H9 (cell line): ENCODE measurements around the gene COMP. TPM values are rescaled to one million over a fixed set of nuclear protein-coding genes. Genes with fewer than 3 reads are reported as not detected.

Experiments
- DNase-seq: peaks from one replicate; pipeline ENCODE4 v3.0.0-alpha.2; 2017
- H2AFZ ChIP-seq: one replicate; pipeline ENCODE4 v1.6.1; 2013; ENCODE audit warnings: mild to moderate bottlenecking, low read length, control low read depth, moderate library complexity
- H2AK5ac ChIP-seq: 2 replicates; pipeline ENCODE4 v1.6.1; 2013; ENCODE audit warnings: low read length, control low read depth, mixed read lengths; ENCODE audit not compliant: insufficient read length
- H2BK120ac ChIP-seq: one replicate; pipeline ENCODE4 v1.6.1; 2013; ENCODE audit warnings: low read depth, mild to moderate bottlenecking, low read length, control low read depth, inconsistent platforms; ENCODE audit not compliant: poor library complexity, severe bottlenecking
- H2BK12ac ChIP-seq: 2 replicates; pipeline ENCODE4 v1.6.1; 2013; ENCODE audit warnings: low read length, control low read depth, mixed read lengths, low read depth; ENCODE audit not compliant: insufficient read length
- H2BK15ac ChIP-seq: 2 replicates; pipeline ENCODE4 v1.6.1; 2013; ENCODE audit warnings: low read depth, low read length, control low read depth
- H2BK20ac ChIP-seq: one replicate; pipeline ENCODE4 v1.6.1; 2013; ENCODE audit warnings: low read depth, mild to moderate bottlenecking, low read length, control low read depth, inconsistent platforms; ENCODE audit not compliant: poor library complexity, severe bottlenecking
- H2BK5ac ChIP-seq: 2 replicates; pipeline ENCODE4 v1.6.1; 2013; ENCODE audit warnings: low read length, control low read depth, mixed read lengths; ENCODE audit not compliant: insufficient read length
- H3K14ac ChIP-seq: 2 replicates; pipeline ENCODE4 v1.6.1; 2013; ENCODE audit warnings: low read length, control low read depth; ENCODE audit not compliant: insufficient read depth
- H3K18ac ChIP-seq: 2 replicates; pipeline ENCODE4 v1.6.1; 2013; ENCODE audit warnings: low read depth, mild to moderate bottlenecking, mixed read lengths, low read length, control low read depth; ENCODE audit not compliant: insufficient read length
- H3K23ac ChIP-seq: 2 replicates; pipeline ENCODE4 v1.6.1; 2013; ENCODE audit warnings: low read length, control low read depth, mixed read lengths, low read depth; ENCODE audit not compliant: insufficient read length
- H3K23me2 ChIP-seq: 2 replicates; pipeline ENCODE4 v1.6.1; 2013; ENCODE audit warnings: low read depth, mild to moderate bottlenecking, mixed read lengths, low read length, control low read depth; ENCODE audit not compliant: insufficient read length, poor library complexity, severe bottlenecking
- H3K27ac ChIP-seq: 2 replicates; pipeline ENCODE4 v1.5.1; 2013; ENCODE audit warnings: low read length, control low read depth, mixed read lengths, low read depth; ENCODE audit not compliant: insufficient read length
- H3K27me3 ChIP-seq: 2 replicates; pipeline ENCODE4 v1.6.1; 2013; ENCODE audit warnings: low read length, control low read depth, inconsistent platforms; ENCODE audit not compliant: insufficient read depth
- H3K4ac ChIP-seq: 2 replicates; pipeline ENCODE4 v1.6.1; 2013; ENCODE audit warnings: low read depth, mild to moderate bottlenecking, control low read depth, inconsistent platforms, low read length, moderate library complexity
- H3K4me1 ChIP-seq: 2 replicates; pipeline ENCODE4 v1.6.1; 2013; ENCODE audit warnings: low read length, control low read depth, inconsistent platforms; ENCODE audit not compliant: insufficient read depth
- H3K4me2 ChIP-seq: 2 replicates; pipeline ENCODE4 v1.6.1; 2013; ENCODE audit warnings: low read length, control low read depth, mixed read lengths; ENCODE audit not compliant: insufficient read length, insufficient read depth
- H3K56ac ChIP-seq: 2 replicates; pipeline ENCODE4 v1.6.1; 2013; ENCODE audit warnings: low read depth, mild to moderate bottlenecking, mixed read lengths, low read length, control low read depth; ENCODE audit not compliant: insufficient read length
- H3K79me1 ChIP-seq: 2 replicates; pipeline ENCODE4 v1.6.1; 2013; ENCODE audit warnings: low read depth, mild to moderate bottlenecking, moderate library complexity, low read length, control low read depth, inconsistent platforms; ENCODE audit not compliant: insufficient read depth, poor library complexity, severe bottlenecking
- H3K79me2 ChIP-seq: 2 replicates; pipeline ENCODE4 v1.6.1; 2013; ENCODE audit warnings: low read length, control low read depth, inconsistent platforms; ENCODE audit not compliant: insufficient read depth
- H3K9ac ChIP-seq: 2 replicates; pipeline ENCODE4 v1.6.1; 2013; ENCODE audit warnings: low read length, control low read depth, mixed read lengths; ENCODE audit not compliant: insufficient read length; ENCODE audit errors: extremely low read depth
- H3K9me3 ChIP-seq: one replicate; pipeline ENCODE4 v1.6.1; 2013; ENCODE audit warnings: low read depth, low read length, inconsistent platforms; ENCODE audit not compliant: control insufficient read depth
- H3T11ph ChIP-seq: one replicate; pipeline ENCODE4 v1.6.1; 2013; ENCODE audit warnings: mild to moderate bottlenecking, low read length, control low read depth, inconsistent platforms
- H4K20me1 ChIP-seq: one replicate; pipeline ENCODE4 v1.6.1; 2013; ENCODE audit not compliant: control insufficient read depth, insufficient read length, insufficient read depth
- H4K5ac ChIP-seq: 2 replicates; pipeline ENCODE4 v1.6.1; 2013; ENCODE audit warnings: low read depth, mild to moderate bottlenecking, mixed read lengths, low read length, control low read depth; ENCODE audit not compliant: insufficient read length
- H4K8ac ChIP-seq: replicated peaks from 2 replicates; pipeline ENCODE4 v1.6.1; 2013; ENCODE audit warnings: low read length, control low read depth, mixed read lengths, low read depth; ENCODE audit not compliant: insufficient read length
- H4K91ac ChIP-seq: 2 replicates; pipeline ENCODE4 v1.6.1; 2013; ENCODE audit warnings: low read depth, mild to moderate bottlenecking, moderate library complexity, mixed read lengths, low read length, control low read depth; ENCODE audit not compliant: insufficient read length
- H3K27ac Mint-ChIP-seq, 3 experiments: 2 replicates in 2 of 3; 3 replicates in 1 of 3; pipeline ENCODE4 v1.8.0; 2020 to 2021; ENCODE audit warnings: mixed read lengths in 3 of 3, mild to moderate bottlenecking in 1 of 3, moderate library complexity in 1 of 3
- H3K27me3 Mint-ChIP-seq: 2 replicates; pipeline ENCODE4 v1.8.0; 2021; ENCODE audit warnings: low read depth, mild to moderate bottlenecking, moderate library complexity, mixed read lengths
- H3K36me3 Mint-ChIP-seq, 3 experiments: 2 replicates in 2 of 3; 3 replicates in 1 of 3; pipeline ENCODE4 v1.8.0; 2020 to 2021; ENCODE audit warnings: low read depth in 3 of 3, mixed read lengths in 3 of 3; ENCODE audit not compliant: insufficient read depth in 1 of 3
- H3K4me1 Mint-ChIP-seq, 2 experiments: 2 replicates each; pipeline ENCODE4 v1.8.0; 2020; ENCODE audit warnings: mixed read lengths in 2 of 2
- H3K4me3 Mint-ChIP-seq, 2 experiments: 2 replicates in 1 of 2; 3 replicates in 1 of 2; pipeline ENCODE4 v1.8.0; 2020 to 2021; ENCODE audit warnings: mild to moderate bottlenecking in 2 of 2, mixed read lengths in 2 of 2, moderate library complexity in 1 of 2
- H3K9me3 Mint-ChIP-seq, 2 experiments: 2 replicates in 1 of 2; 3 replicates in 1 of 2; pipeline ENCODE4 v1.8.0; 2020; ENCODE audit warnings: mild to moderate bottlenecking in 2 of 2, mixed read lengths in 2 of 2, moderate library complexity in 1 of 2
- WGBS: extraction: QIAGEN DNeasy Blood & Tissue Kit; methylation state at CpG from one replicate; pipeline ENCODE4 v1.1.7; 2013; ENCODE audit warnings: missing lambda C conversion rate, low lambda C conversion rate, mixed read lengths; ENCODE audit not compliant: insufficient read length; ENCODE audit errors: extremely low coverage; 5-methylcytosine and 5-hydroxymethylcytosine counted together
- total RNA-seq: library from RNA; stranded (reverse); gene quantifications from 2 replicates; pipeline ENCODE4 v1.2.1, GENCODE V29; 2021
- TF ChIP-seq, protein P1 (sequence below): fragments of 200-600 bp; sonication (generic); conservative IDR thresholded peaks from 3 replicates; pipeline ENCODE4 v1.8.0; 2021; ENCODE audit warnings: antibody characterized with exemption, mild to moderate bottlenecking

The COMP gene
- total RNA-seq, 1 experiment from 2014 or later = 0.15 TPM

DNA sequence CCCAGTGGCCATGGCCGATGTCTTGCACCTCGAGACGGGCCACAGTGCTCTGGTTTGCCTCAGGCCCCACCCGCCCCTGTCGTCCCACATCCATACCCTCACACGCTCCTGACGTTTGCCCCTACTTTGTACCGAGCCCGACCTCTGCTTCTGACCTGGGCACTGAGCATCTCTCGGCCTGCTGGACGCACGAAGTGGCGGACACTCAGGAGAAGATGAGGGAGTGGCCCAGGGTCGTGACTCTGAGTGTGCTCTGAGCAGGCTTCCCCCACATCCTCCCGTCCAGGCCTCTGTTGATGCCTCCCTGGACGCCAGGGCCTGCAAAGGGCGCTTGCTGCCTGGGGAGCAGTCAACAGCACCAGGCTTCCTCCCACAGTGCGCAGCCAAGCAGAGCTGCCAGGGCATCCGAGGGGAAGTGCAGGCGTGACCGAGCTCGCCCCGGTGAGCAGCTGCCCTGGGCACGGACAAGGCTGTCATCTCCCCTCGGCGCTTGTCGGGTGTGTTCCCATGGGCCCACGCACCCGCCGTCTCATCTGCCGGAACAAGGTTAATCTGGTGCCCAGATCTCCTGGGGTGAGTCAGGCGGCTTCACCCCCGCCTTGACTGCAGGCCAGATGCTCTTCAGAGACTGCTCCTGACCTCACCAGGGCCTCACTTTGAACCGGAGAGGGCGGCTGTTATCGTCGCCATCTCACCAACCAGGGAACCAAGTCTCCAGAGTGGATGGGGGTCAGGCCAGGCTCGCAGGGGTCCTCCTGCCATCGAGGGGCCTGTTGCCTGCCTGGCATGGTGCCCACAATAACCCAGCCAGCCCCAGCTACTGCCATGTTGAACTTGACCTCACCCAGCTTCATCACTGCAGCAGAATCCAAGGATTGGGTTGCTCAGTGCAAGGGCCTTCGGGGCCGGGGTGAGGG, 27.2 kb downstream of the COMP start:
- H3K4me3 Mint-ChIP-seq = no peak overlapping the region
- Histone ChIP-seq H2BK5ac (no peak overlapping the region), H3T11ph (no peak overlapping the region), H3K4me2 (no peak overlapping the region), H3K23ac (no peak overlapping the region), H3K9me3 (no peaks in the 10 kb centered on the region), H3K9ac (no peak overlapping the region), H3K14ac (no peak overlapping the region), H2AFZ (no peak overlapping the region), H3K4me1 (no peaks in the 10 kb centered on the region), H2BK20ac (no peak overlapping the region), H4K20me1 (peaks cover 2% of the 10 kb centered on the region), H3K23me2 (no peaks in the 10 kb centered on the region), H3K18ac (no peak overlapping the region), H3K27ac (no peak overlapping the region), H3K79me2 (no peaks in the 10 kb centered on the region), H3K27me3 (peaks cover 21% of the 10 kb centered on the region; the same call in 1 of the 2 replicates), H2AK5ac (no peak overlapping the region), H2BK120ac (no peak overlapping the region), H4K5ac (no peak overlapping the region), H4K91ac (no peak overlapping the region), H3K4ac (no peak overlapping the region), H2BK12ac (no peak overlapping the region), H4K8ac (no peak overlapping the region), H2BK15ac (no peak overlapping the region), H3K56ac (no peak overlapping the region), H3K79me1 (no peaks in the 10 kb centered on the region)
- TF ChIP-seq, protein P1, sequence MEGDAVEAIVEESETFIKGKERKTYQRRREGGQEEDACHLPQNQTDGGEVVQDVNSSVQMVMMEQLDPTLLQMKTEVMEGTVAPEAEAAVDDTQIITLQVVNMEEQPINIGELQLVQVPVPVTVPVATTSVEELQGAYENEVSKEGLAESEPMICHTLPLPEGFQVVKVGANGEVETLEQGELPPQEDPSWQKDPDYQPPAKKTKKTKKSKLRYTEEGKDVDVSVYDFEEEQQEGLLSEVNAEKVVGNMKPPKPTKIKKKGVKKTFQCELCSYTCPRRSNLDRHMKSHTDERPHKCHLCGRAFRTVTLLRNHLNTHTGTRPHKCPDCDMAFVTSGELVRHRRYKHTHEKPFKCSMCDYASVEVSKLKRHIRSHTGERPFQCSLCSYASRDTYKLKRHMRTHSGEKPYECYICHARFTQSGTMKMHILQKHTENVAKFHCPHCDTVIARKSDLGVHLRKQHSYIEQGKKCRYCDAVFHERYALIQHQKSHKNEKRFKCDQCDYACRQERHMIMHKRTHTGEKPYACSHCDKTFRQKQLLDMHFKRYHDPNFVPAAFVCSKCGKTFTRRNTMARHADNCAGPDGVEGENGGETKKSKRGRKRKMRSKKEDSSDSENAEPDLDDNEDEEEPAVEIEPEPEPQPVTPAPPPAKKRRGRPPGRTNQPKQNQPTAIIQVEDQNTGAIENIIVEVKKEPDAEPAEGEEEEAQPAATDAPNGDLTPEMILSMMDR = no peak
- H3K4me1 Mint-ChIP-seq = peaks cover 10 to 12% of the 10 kb centered on the region in 2 experiments; a peak in 3 of 4 replicates
- H3K36me3 Mint-ChIP-seq = peaks cover 0 to 2% (median 0%) of the 10 kb centered on the region in 3 experiments; a peak in 1 of 7 replicates
- H3K27me3 Mint-ChIP-seq = peaks cover 85% of the 10 kb centered on the region
- H3K27ac Mint-ChIP-seq = no peak overlapping the region; a peak in 1 of 7 replicates
- no peaks in the 10 kb centered on the region for H3K9me3 Mint-ChIP-seq
- DNase-seq = no peak
- WGBS = no CpG with 5 or more reads among the region's 41 CpGs
